GM12891 (cell line): ENCODE measurements around the gene PRG2.

ENCODE experiments used
- PAX5 ChIP-seq: IDR thresholded peaks from 2 replicates; pipeline ENCODE4 v1.6.1; 2011; ENCODE audit warnings: low read length, moderate library complexity, mild to moderate bottlenecking; ENCODE audit not compliant: insufficient read depth, severe bottlenecking
- POLR2A ChIP-seq: IDR thresholded peaks from 2 replicates; pipeline ENCODE4 v1.6.1; 2011; ENCODE audit warnings: low read depth, low read length, control low read depth
- POLR2AphosphoS5 ChIP-seq: IDR thresholded peaks from 2 replicates; pipeline ENCODE4 v1.6.1; 2011; ENCODE audit warnings: low read depth, low read length, control low read depth
- SPI1 ChIP-seq: IDR thresholded peaks from 2 replicates; pipeline ENCODE4 v1.6.1; 2011; ENCODE audit warnings: low read depth, low read length, control low read depth
- TAF1 ChIP-seq: IDR thresholded peaks from 2 replicates; pipeline ENCODE4 v1.6.1; 2011; ENCODE audit warnings: low read depth, low read length, control low read depth

- TF ChIP-seq POLR2A (no peak), TAF1 (no peak), PAX5 (no peak), POLR2AphosphoS5 (no peak), SPI1 (no peak)
These were observed 31.1 kb downstream of the PRG2 start for GRCh38 chr11:57359396-57359795.
